Body of pancreas (tissue), 4 donors: Measurements from ENCODE around the gene WNT10A.

Experiments used
- CTCF ChIP-seq, 7 experiments: fragments of 450-650 bp in 4 of 7; fragments of 200-600 bp in 3 of 7; sonication (generic) in 3 of 7; IDR thresholded peaks; one replicate each; pipeline ENCODE4 v1.5.1; 2016 to 2019; ENCODE audit warnings: antibody characterized with exemption in 7 of 7
- POLR2A ChIP-seq, 3 donors: fragments of 450-650 bp; IDR thresholded peaks; one replicate each; pipeline ENCODE4 v1.6.1; 2016; ENCODE audit warnings: antibody characterized with exemption in 3 of 3, mild to moderate bottlenecking in 2 of 3

- TF ChIP-seq CTCF (IDR thresholded peaks at IDR 0.05) (no peak), POLR2A (IDR thresholded peaks at IDR 0.05) (no peak)
These were observed 10.9 kb downstream of the WNT10A start for GRCh38 chr2:218891275-218892135.
